ENCODE results near the gene EPHB2.

- TF ChIP-seq CTCF (IDR thresholded peaks at IDR 0.05) (no peak), POLR2A (IDR thresholded peaks at IDR 0.05) (no peak), EP300 (IDR thresholded peaks at IDR 0.05) (no peak)
Measured at GRCh38 chr1:22893292-22893691, 182.7 kb downstream of the EPHB2 start.
